ENCODE measurements around the gene CDT1. TPM values are rescaled to one million over a fixed set of nuclear protein-coding genes. Genes with fewer than 3 reads are reported as not detected.
A peak's percentile ranks its signal among the peaks of the same experiment; 100 is the strongest.

The CDT1 gene
- total RNA-seq, 1 experiment from 2014 or later: 160 TPM

- peaks cover 19% of the 10 kb centered on the region; the same call in 1 of the 2 replicates for H4K20me1 ChIP-seq (ENCODE audit: insufficient read depth)
- 0 out of 2 replicates have a peak overlapping the region, but pooled peaks have one; percentile 26 for H3K9ac ChIP-seq (ENCODE audit: low read length)
- RAD21 ChIA-PET (ENCODE audit: low non-redundant PET in 1 of 2, low total read pairs in 2 of 2, uncharacterized antibody in 2 of 2, unreplicated experiment in 2 of 2): no interaction called here
- H3K9me3 ChIP-seq (ENCODE audit: control insufficient read depth in 1 of 2, insufficient read depth in 1 of 2, low read depth in 1 of 2, low read length in 2 of 2): no peaks in the 10 kb centered on the region
- no TSS peak for BruUV-seq (replicated peaks)
- no peak for DNase-seq (ENCODE audit: low read depth, low spot score)
- peaks cover 48 to 61% of the 10 kb centered on the region in 2 experiments for H3K4me1 ChIP-seq (ENCODE audit: control insufficient read depth in 1 of 2, insufficient read depth in 2 of 2, low read length in 2 of 2)
- intact Hi-C loops (cut with micrococcal nuclease): no loop called here
- peaks cover 99% of the 10 kb centered on the region for H3K79me2 ChIP-seq (ENCODE audit: insufficient read depth, low read length)
- CTCF ChIA-PET: interaction anchor here (1.1 to 2.0 kb wide), 2 partner anchors 10 to 37 kb away, joined by 6 to 8 read pairs; partner anchors contain the start of gene PIEZO1
- no peaks in the 10 kb centered on the region for H3K9me2 ChIP-seq (ENCODE audit: insufficient read depth)
- no peak for ATAC-seq
- no peak overlapping the region for H2AFZ ChIP-seq (ENCODE audit: low read depth, low read length, poor library complexity, severe bottlenecking)
- H3K4me2 ChIP-seq (ENCODE audit: low read length): peak overlapping the region; percentile 34
- peaks cover 0 to 14% of the 10 kb centered on the region in 2 experiments; a peak in 1 of 4 replicates for H3K36me3 ChIP-seq (ENCODE audit: control insufficient read depth in 1 of 2, insufficient read depth in 2 of 2, low read length in 2 of 2)
- H3K4me3 ChIP-seq (replicated peaks in 1 of 2; ENCODE audit: low read depth in 1 of 2, low read length in 2 of 2): no peak overlapping the region
- no peak for TF ChIP-seq CEBPB (IDR thresholded peaks at IDR 0.05; ENCODE audit: low read depth)
- TF ChIP-seq SP1 (IDR thresholded peaks at IDR 0.05; ENCODE audit: low read depth): no peak
- no peak for TF ChIP-seq EZH2 (IDR thresholded peaks at IDR 0.05)
- no peak for TF ChIP-seq CBX3 (IDR thresholded peaks at IDR 0.05; ENCODE audit: low read depth)
- TF ChIP-seq ZBTB33 (IDR thresholded peaks at IDR 0.05; ENCODE audit: extremely low read depth, insufficient replicate concordance, low read length): no peak
- no peak for TF ChIP-seq MAX (IDR thresholded peaks at IDR 0.05)
- no peak for TF ChIP-seq ZNF274 (IDR thresholded peaks at IDR 0.05; ENCODE audit: low read depth, low read length)
- TF ChIP-seq ZFX (IDR thresholded peaks at IDR 0.05): no peak
- peak overlapping the region; percentile 33; the same call in 1 of the 2 replicates for H3K27ac ChIP-seq (ENCODE audit: low read depth, low read length)
- H3K27me3 ChIP-seq (ENCODE audit: insufficient read depth, low read length): no peaks in the 10 kb centered on the region
- POLR2A ChIA-PET: interaction anchor here (0.9 to 3.2 kb wide), 3 partner anchors 10 to 112 kb away, joined by 3 to 18 read pairs (median 3); partner anchors contain the start of genes MVD and PIEZO1
These were observed 28.8 kb upstream of the CDT1 start for GRCh38 chr16:88774544-88775393.
